Activated naive CD4-positive, alpha-beta T cell treated with anti-CD3 and anti-CD28 coated beads, Interleukin-2, amount 50 U/mL, for 72 hours (primary cell): ENCODE data around the gene PTP4A2. TPM values are rescaled to one million over a fixed set of nuclear protein-coding genes. Genes with fewer than 3 reads are reported as not detected.
"Not testable (repeated sequence)": the region's sequence is repeated elsewhere in the genome, so short reads cannot be mapped to it uniquely, and the experiment has no call there.

Experiments used
- ATAC-seq, 2 donors: fragments of 150-1000 bp; cut with Tn5 transposase; 2 replicates each; pipeline ENCODE4 v1.10.0; 2021; ENCODE audit warnings: mild to moderate bottlenecking in 2 of 2, moderate library complexity in 2 of 2
- DNase-seq, 2 donors: peaks; one replicate each; pipeline ENCODE4 v3.0.0; 2021 to 2022; ENCODE audit warnings: low spot score in 2 of 2
- H3K27ac Mint-ChIP-seq, 2 donors: one replicate each; pipeline ENCODE4 v1.8.0; 2022; ENCODE audit warnings: mild to moderate bottlenecking in 2 of 2, mixed read lengths in 2 of 2
- H3K36me3 Mint-ChIP-seq, 2 donors: one replicate each; pipeline ENCODE4 v1.8.0; 2022; ENCODE audit warnings: mixed read lengths in 2 of 2
- H3K9me3 Mint-ChIP-seq, 2 donors: one replicate each; pipeline ENCODE4 v1.8.0; 2022; ENCODE audit warnings: mixed read lengths in 2 of 2
- total RNA-seq, 2 donors: library from RNA; stranded (reverse); gene quantifications; one replicate each; pipeline ENCODE4 v1.2.3, GENCODE V29; 2022

The PTP4A2 gene
- total RNA-seq, 2 donors from 2014 or later, result 216 to 408 TPM

DNA sequence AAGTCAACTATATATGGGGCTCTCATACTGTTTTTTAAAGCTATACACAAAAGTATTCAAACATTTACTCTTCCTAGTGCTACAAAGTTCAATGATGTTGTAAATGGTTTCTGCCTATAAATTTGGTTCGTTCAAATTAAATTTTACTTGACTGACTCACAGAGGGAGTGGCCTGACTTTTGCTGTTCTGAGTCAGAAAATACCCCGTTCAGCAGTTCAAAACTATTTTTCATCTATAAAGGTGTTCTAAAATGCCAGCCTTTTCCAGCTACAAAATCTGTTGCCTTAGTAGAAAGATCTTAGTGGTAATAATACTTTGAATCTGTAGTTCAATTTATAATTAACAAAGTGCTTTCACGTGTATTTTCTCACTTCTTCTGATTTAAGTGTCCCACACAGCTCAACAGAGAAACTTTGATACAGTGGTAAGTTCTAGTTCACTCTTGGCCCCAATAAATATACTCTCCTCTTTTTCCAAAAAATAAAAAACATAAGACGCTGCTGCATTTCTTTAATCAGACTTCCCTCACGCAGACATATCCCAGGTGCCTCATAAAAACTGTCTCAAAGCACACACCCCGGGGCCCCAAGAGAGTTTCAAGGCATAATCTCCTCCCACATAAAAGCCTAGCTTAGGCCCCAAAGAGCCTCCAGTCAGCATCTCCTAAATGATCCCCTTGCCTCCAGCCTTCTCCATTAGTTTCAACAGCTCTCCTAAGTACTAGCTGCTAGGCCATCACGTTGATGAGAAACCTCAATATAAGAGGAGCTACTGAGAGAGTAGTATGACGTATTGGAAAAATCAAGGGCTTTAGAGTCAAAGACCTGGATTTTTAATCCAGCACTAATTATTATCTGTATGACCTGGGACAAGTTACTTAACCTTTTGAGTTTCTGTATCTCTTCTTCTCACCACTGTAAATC is 3.2 kb downstream of the PTP4A2 start:
- DNase-seq (no peak), ATAC-seq (peak; percentile 13 to 19)

DNA sequence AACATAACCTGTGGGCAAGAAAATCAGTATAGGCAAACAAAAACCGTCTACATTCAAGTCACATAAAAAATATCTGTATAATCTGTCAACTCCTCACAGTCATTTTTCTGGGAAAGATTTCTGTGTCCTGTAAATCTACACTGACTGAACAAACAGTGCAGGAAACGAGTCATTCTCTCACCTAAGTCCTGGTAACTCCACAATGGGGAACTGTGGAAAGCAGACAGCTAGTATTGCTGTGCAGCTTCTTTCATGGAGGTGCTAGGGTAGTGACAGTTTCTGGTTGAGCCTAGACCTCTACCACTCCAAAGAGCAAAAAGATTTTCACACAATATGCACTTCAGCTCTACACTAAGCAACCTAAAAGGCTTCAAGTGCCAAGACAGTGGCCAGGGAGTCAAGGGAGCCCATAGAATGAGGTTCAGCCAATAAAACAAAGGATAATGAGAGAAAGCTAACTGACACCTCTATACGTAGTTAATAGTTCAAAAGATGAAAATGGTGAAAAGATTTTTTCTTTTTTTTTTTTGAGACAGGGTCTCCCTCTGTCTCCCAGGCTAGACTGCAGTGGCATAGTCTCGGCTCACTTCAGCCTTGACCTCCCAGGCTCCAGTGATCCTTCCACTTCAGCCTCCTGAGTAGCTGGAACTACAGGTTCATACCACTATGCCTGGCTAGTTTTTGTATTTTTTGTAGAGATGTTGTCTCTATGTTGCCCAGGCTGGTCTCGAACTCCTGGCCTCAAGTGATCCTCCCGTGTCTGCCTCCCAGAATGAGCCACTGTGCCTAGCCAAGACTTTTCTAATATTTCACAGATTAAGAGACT is 5.5 kb downstream of the PTP4A2 start:
- DNase-seq (no peak), ATAC-seq (peak; percentile 44 to 48)
- Mint-ChIP-seq H3K9me3 (no peaks in the 10 kb centered on the region), H3K36me3 (peaks cover 23 to 53% of the 10 kb centered on the region in 2 donors), H3K27ac (peak overlapping the region; percentile 95 to 100)

More for the DNA sequence above, 3.2 kb downstream of the PTP4A2 start:
- H3K9me3 Mint-ChIP-seq, result no peaks in the 10 kb centered on the region
- peak overlapping the region; percentile 95 to 100 for H3K27ac Mint-ChIP-seq
- peaks cover 23 to 46% of the 10 kb centered on the region in 2 donors for H3K36me3 Mint-ChIP-seq

DNA sequence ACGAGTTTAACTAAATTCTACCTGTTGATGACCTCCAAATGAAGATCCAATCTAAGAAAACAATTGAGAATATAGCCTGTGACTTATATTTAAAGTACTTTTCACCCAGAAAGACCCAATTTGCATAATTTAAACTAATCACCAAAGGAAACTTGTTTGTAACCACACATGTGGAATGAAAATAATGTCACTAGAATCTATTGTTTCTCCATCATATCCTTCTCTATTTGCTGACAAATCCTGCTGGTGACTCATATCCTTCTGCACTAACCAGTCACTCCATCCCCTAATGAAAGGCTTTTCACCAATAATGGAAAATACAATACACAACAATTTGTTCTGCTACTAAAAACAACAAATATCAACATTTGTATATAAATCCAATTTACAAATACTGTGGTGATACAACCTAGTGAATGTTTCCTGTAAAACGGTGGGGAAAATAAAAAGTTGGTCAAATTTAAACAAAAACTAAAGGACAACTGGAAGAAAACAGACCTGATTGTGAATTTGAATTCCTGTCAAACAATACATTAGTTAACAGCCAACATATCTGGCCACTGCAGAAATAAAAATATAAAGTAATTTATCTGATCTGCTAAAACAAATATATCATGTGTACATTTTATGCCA is 6.5 kb downstream of the PTP4A2 start:
- Mint-ChIP-seq H3K9me3 (no peaks in the 10 kb centered on the region), H3K27ac (peak overlapping the region; percentile 95 to 100), H3K36me3 (peaks cover 14 to 44% of the 10 kb centered on the region in 2 donors)
- DNase-seq (no peak), ATAC-seq (peak in 1 of 2 donors; percentile 21)

DNA sequence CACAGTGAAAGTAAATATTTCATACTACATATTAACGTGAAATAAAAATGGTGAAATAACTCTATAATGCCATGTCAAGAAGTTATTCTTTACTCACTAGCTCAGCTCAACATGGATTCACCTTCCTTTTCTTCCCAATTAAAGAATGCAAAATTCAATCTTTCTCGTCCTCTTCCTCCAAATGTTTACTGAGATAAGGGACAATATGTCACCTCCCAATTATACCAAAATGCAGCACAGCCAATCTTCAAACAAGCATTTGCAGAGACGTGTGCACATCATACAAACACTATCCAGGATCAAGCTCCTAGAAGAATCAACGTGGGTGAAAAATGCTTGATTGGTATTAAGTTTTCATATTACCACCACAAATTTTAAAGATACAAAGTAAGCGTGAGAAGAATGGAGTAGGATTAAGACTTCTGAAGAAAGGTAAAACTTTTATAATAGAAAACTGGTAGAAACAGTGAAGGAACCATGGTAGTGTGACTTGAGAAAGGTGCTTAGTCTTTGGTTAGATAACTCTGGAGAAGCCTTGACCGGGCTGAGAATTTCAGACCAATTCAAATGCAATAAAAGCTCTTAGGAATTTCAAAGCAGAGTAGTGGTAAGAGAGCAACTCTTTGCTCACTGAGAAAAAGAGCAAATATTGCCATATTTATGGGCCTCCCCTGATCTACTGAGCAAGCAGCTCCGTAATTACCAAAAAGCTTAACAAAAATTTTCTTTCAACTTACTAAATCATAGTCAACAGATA is 7.2 kb downstream of the PTP4A2 start:
- ATAC-seq (no peak), DNase-seq (no peak)
- no peaks in the 10 kb centered on the region for H3K9me3 Mint-ChIP-seq
- H3K36me3 Mint-ChIP-seq, result peaks cover 7 to 40% of the 10 kb centered on the region in 2 donors
- H3K27ac Mint-ChIP-seq, result peak overlapping the region; percentile 95 to 100

DNA sequence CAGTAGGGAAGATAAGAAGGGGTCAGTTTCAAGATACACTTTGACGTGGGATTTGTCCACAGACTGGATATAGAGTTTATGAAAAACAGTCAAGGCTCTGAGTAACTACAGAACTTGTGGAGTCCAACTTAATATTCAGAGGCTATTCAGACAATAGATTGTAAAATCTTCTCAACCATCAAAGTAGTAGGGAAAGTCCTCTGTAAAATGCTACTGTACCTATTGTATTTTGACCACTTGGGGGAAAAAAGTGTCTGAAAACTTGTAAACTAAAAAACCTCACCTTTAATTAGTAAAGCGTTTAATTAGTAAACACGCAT is 10.5 kb downstream of the PTP4A2 start:
- ATAC-seq, result no peak
- Mint-ChIP-seq H3K9me3 (no peaks in the 10 kb centered on the region), H3K36me3 (peaks cover 6 to 41% of the 10 kb centered on the region in 2 donors), H3K27ac (peak overlapping the region; percentile 76 to 96)
- no peak for DNase-seq

DNA sequence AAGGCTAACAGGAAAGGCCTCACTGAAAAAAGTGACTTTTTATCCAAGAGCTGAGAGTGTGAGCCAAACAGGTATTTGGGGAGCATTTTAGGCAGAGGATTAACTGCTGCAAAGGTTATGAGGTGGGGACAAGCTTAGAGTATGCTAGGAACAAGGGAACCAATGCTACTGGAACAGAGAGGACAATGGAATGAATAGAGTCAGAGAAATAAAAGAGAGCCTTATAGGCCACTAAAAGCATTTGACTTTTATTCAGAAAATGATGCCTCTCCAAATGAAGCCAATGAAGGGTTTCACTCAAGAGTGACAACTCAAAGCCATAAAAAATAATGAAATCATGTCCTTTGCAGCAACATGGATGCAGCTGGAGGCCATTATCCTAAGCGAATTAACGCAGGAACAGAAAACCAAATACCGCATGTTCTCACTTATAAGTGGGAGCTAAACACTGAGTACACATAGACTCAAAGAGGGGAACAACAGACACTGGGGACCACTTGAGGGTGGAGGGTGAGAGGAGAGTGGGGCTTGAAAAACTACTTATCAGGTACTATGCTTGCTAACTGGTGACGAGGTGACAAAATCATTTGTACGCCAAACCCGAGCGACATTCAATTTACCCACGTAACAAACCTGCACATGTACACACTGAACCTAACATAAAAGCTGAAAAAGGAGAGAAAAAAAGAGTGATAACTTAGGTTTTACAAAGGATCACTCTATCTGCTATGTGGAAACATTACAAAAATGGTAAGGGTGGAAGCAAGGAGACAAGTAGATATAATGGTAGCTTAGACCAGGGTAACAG is 11.1 kb downstream of the PTP4A2 start:
- no peaks in the 10 kb centered on the region for H3K9me3 Mint-ChIP-seq
- ATAC-seq (no peak), DNase-seq (no peak)
- peaks cover 6 to 46% of the 10 kb centered on the region in 2 donors for H3K36me3 Mint-ChIP-seq
- peak overlapping the region; percentile 76 to 96 for H3K27ac Mint-ChIP-seq

DNA sequence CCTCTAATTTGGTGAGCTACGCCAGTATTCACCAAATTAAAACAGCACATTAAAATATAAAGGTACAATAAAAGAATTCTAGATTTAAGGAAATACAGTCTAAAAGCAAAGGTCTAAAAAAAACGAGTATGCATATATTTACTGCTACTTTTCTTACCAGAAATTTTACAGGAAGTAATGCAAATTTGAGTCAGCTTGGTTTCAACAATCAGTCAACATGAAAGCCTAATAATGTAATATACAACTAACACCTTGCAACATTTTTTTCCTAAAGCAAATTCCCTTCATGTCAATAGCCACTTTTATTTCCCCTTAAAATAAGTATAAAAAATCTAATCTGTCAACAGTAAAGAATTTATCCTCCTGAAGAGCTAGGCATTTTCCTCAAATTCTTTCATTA is 11.9 kb downstream of the PTP4A2 start:
- H3K36me3 Mint-ChIP-seq, result peaks cover 6 to 54% of the 10 kb centered on the region in 2 donors
- peak overlapping the region; percentile 76 to 96 for H3K27ac Mint-ChIP-seq
- no peaks in the 10 kb centered on the region for H3K9me3 Mint-ChIP-seq
- ATAC-seq (no peak), DNase-seq (no peak)

DNA sequence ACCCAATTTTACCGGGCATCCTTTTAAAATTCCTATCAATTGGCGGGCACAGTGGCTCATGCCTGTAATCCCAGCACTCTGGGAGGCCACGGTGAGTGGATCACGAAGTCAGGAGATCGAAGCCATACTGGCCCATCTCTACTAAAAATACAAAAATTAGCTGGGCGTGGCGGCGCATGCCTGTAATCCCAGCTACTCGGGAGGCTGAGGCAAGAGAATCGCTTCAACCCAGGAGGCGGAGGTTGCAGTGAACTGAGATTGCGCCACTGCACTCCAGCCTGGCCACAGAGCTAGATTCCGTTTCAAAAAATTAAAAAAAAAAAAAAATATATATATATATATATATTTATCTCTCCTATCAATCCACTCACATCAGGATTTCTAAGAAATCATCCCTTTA is 12.3 kb downstream of the PTP4A2 start:
- H3K36me3 Mint-ChIP-seq, result peaks cover 6 to 55% of the 10 kb centered on the region in 2 donors
- DNase-seq, ATAC-seq, H3K9me3 Mint-ChIP-seq: not testable (repeated sequence)
- peak overlapping the region; percentile 76 to 96 for H3K27ac Mint-ChIP-seq

DNA sequence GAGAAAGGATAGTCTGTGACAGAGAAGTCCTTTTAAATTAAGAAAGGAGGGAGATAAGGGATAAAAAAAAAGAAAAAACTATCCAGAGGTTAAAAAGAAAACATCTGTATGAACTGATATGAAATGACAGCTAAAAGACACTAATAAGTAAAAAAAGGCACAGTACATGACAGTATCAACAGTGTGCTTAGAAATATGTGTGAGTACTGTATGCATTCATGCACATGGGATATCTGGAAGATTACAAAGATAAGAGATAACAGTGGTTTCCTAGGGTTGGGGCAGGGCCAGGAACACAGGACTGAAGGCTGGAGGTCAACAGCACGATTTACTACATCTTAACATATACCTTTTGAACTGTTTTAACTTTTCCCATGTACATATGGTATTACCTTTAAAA is 13.3 kb downstream of the PTP4A2 start:
- Mint-ChIP-seq H3K9me3 (no peaks in the 10 kb centered on the region), H3K36me3 (peaks cover 0 to 51% of the 10 kb centered on the region in 2 donors), H3K27ac (peak overlapping the region; percentile 76 to 96)
- no peak for ATAC-seq
- DNase-seq, result no peak

DNA sequence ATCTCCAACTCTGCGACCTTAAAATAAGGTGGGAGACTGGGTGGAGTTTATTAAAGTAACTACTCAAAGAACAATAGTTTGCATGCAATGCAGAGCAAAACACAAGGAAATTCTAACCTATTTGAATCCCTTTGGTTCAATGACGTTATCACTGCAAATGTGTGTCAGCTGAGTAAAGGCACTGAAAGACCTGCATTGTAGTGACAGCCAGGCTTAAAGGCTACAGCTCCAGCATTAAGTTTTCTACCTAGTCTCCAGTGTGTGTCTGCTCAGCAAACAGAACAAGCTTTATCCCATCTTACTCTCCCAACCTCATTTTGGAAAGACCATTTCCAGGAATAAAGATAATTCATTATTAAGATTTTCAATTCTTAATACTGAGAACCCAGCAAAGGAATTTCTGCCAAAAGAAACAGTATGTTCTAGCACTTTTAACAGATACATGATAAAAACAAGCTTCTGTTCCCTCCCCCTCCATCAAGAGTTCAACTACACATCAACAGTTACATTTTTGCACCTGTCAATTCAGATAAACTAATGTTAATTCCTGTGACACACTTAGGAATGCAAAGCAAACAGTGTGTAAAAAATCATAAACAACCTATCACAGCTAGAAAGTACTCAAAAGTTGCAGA is 14.2 kb downstream of the PTP4A2 start:
- H3K27ac Mint-ChIP-seq, result peak overlapping the region; percentile 76 to 96
- H3K9me3 Mint-ChIP-seq, result no peaks in the 10 kb centered on the region
- ATAC-seq (no peak), DNase-seq (no peak)
- peaks cover 0 to 52% of the 10 kb centered on the region in 2 donors for H3K36me3 Mint-ChIP-seq

DNA sequence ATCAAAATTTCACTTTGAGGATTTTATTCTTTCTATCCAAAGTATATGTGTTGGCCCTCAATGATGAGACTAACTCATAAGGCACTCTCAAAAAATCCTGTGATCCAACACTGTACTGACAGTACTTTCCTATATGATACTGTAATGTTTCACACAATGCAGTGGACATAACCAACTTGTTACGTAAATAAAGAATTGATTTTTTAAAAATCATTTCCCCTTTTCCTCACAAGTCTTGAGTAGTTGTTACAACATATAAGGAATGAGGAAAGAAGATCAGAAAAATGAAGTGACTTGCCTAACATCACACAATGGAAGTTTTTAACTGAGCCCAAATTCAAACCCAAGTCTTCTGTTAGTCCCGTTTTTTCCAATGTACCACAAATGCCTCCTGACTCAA is 17.2 kb downstream of the PTP4A2 start:
- no peaks in the 10 kb centered on the region for H3K9me3 Mint-ChIP-seq
- H3K36me3 Mint-ChIP-seq, result peaks cover 0 to 60% of the 10 kb centered on the region in 2 donors
- H3K27ac Mint-ChIP-seq, result peak overlapping the region; percentile 14 to 58
- DNase-seq (no peak), ATAC-seq (no peak)

DNA sequence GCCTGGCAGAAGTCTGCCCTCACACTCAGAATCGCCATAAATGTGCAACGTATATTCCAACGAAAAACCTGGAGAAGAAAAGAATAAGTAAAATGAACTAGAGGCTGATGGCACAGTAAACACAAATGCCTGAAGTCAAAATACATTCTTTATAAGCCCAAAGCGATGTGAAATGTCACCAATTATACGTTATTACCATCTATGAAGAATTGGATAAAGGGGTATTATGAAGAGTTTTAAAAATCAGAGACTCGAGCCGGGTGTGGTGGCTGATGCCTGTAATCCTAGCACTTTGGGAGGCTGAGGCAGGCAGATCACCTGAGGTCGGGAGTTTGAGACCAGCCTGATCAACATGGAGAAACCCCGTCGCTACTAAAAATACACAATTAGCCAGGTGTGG is 18.6 kb downstream of the PTP4A2 start:
- peaks cover 0 to 63% of the 10 kb centered on the region in 2 donors for H3K36me3 Mint-ChIP-seq
- H3K9me3 Mint-ChIP-seq, result no peaks in the 10 kb centered on the region
- DNase-seq (no peak), ATAC-seq (no peak)
- H3K27ac Mint-ChIP-seq, result no peak overlapping the region

DNA sequence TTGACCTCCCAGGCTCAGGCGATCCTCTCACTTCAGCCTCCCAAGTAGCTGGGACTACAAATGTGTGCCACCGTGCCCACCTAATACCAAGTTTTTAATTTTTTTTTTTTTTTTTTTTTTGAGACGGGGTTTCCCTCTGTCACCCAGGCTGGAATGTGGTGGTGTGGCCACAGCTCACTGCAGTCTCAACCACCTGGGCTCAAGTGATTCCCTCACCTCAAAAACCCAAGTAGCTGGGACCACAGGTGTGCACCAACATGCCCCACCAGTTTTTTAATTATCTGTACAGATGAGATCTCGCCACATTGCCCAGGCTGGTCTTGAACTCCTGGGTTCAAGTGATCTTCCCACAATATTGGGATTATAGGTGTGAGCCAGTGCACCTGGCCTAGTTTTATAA is 22.7 kb downstream of the PTP4A2 start:
- Mint-ChIP-seq H3K27ac (peak overlapping the region in 1 of 2 donors; percentile 90), H3K36me3 (peaks cover 10 to 55% of the 10 kb centered on the region in 2 donors), H3K9me3 (no peaks in the 10 kb centered on the region)
- DNase-seq (no peak), ATAC-seq (no peak)

DNA sequence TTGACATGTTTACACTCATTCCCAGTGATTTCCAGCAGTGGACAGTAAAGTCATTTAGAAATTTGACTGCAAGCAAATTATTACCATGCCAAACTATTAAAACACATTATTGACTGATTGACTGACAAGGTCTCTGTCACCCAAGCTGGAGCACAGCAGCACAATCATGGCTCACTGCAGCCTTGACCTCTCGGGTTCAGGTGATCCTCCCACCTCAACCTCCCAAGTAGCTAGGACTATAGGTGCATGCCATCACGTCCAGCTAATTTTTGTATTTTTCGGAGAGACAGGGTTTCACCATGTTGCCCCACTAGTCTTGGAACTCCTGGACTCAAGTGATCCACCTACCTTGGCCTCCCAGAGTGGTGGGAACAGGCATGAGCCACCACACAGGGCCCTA is 24.2 kb downstream of the PTP4A2 start:
- peak overlapping the region; percentile 27 to 97 for H3K27ac Mint-ChIP-seq
- ATAC-seq (no peak), DNase-seq (no peak)
- H3K36me3 Mint-ChIP-seq, result peaks cover 12 to 58% of the 10 kb centered on the region in 2 donors
- H3K9me3 Mint-ChIP-seq, result no peaks in the 10 kb centered on the region

DNA sequence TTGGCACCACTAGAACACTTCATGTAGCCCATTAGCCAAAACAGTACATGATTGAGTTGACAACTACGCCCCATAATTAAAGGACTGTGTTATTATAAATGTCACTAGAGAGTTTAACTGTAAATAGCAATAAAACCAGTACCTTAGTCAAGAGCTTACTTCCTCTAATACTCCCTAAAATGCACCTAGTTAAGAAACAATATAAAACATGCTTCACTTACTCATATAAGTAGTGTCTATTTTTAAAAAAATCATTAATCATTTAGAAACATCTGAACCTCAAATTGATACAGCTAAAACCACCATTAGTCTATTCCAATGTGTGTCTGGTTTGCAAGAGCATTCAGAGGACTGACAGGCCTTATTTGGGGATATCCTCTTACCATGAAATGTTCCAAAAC is 25.3 kb downstream of the PTP4A2 start:
- peak; percentile 67 to 83 for ATAC-seq

More for the DNA sequence above, 25.3 kb downstream of the PTP4A2 start:
- peak overlapping the region in 1 of 2 donors; percentile 97 for H3K27ac Mint-ChIP-seq
- H3K36me3 Mint-ChIP-seq, result peaks cover 20 to 64% of the 10 kb centered on the region in 2 donors
- no peak for DNase-seq
- no peaks in the 10 kb centered on the region for H3K9me3 Mint-ChIP-seq
